CD14-positive monocyte (primary cell): ENCODE data around the gene ANKRD17. TPM values are rescaled to one million over a fixed set of nuclear protein-coding genes. Genes with fewer than 3 reads are reported as not detected.

Experiments used
- DNase-seq, 3 donors: peaks; one replicate each; pipeline ENCODE4 v3.0.0-alpha.2; 2011 to 2022
- H2AFZ ChIP-seq: 2 replicates; pipeline ENCODE4 v1.6.0; 2012; ENCODE audit warnings: mild to moderate bottlenecking, low read depth, low read length, inconsistent platforms; ENCODE audit not compliant: insufficient read depth, poor library complexity, severe bottlenecking
- H3K27ac ChIP-seq, 2 donors: 1 replicate in 1 of 2; 2 replicates in 1 of 2; pipeline ENCODE4 v1.5.1; 2012 to 2013; ENCODE audit warnings: low read length in 2 of 2, control low read depth in 1 of 2, inconsistent platforms in 1 of 2, low read depth in 1 of 2, mild to moderate bottlenecking in 1 of 2
- H3K27me3 ChIP-seq, 2 donors: one replicate each; pipeline versions ENCODE4 v1.6.0 to v1.6.1; 2011 to 2013; ENCODE audit warnings: low read length in 2 of 2; ENCODE audit not compliant: control insufficient read depth in 2 of 2, insufficient read depth in 2 of 2
- H3K36me3 ChIP-seq, 2 donors: replicated peaks in 1 of 2; 1 replicate in 1 of 2; 2 replicates in 1 of 2; pipeline versions ENCODE4 v1.5.1 to v1.6.1; 2012 to 2013; ENCODE audit warnings: low read length in 2 of 2, control low read depth in 1 of 2, inconsistent platforms in 1 of 2, mild to moderate bottlenecking in 1 of 2; ENCODE audit not compliant: insufficient read depth in 2 of 2, control insufficient read depth in 1 of 2
- H3K4me1 ChIP-seq, 2 donors: 1 replicate in 1 of 2; 2 replicates in 1 of 2; pipeline versions ENCODE4 v1.5.1 to v1.6.1; 2012 to 2013; ENCODE audit warnings: low read length in 2 of 2, control low read depth in 1 of 2, inconsistent platforms in 1 of 2, mild to moderate bottlenecking in 1 of 2, moderate library complexity in 1 of 2; ENCODE audit not compliant: insufficient read depth in 2 of 2, control insufficient read depth in 1 of 2
- H3K4me2 ChIP-seq: replicated peaks from 2 replicates; pipeline ENCODE3; 2012; ENCODE audit warnings: low read length, moderate library complexity, mild to moderate bottlenecking; ENCODE audit not compliant: poor library complexity, severe bottlenecking; ENCODE audit errors: extremely low read depth
- H3K4me3 ChIP-seq, 3 experiments: fragments of 200-600 bp in 1 of 3; sonication (generic) in 1 of 3; replicated peaks in 1 of 3; 1 replicate in 2 of 3; 2 replicates in 1 of 3; pipeline ENCODE4 v1.5.1; 2011 to 2013; ENCODE audit warnings: low read length in 3 of 3, mild to moderate bottlenecking in 3 of 3, control low read depth in 2 of 3, low read depth in 2 of 3, inconsistent platforms in 1 of 3, moderate library complexity in 1 of 3
- H3K79me2 ChIP-seq: 2 replicates; pipeline ENCODE4 v1.6.0; 2012; ENCODE audit warnings: mild to moderate bottlenecking, control low read depth, inconsistent platforms, low read length, moderate library complexity; ENCODE audit not compliant: insufficient read depth
- H3K9ac ChIP-seq: 2 replicates; pipeline ENCODE4 v1.6.0; 2017; ENCODE audit warnings: low read length, mild to moderate bottlenecking; ENCODE audit not compliant: insufficient read depth, poor library complexity, severe bottlenecking
- H3K9me3 ChIP-seq, 2 donors: replicated peaks in 1 of 2; 1 replicate in 1 of 2; 2 replicates in 1 of 2; pipeline versions ENCODE4 v1.5.1 to v1.6.1; 2012 to 2013; ENCODE audit warnings: low read length in 2 of 2, control low read depth in 1 of 2; ENCODE audit not compliant: control insufficient read depth in 1 of 2, insufficient read depth in 1 of 2
- H4K20me1 ChIP-seq: 2 replicates; pipeline ENCODE4 v1.6.0; 2012; ENCODE audit warnings: mild to moderate bottlenecking, low read length, control low read depth, moderate library complexity; ENCODE audit not compliant: insufficient read depth
- H3K27ac Mint-ChIP-seq, 7 donors: one replicate each; pipeline ENCODE4 v1.8.0; 2020; ENCODE audit warnings: mild to moderate bottlenecking in 7 of 7, mixed read lengths in 7 of 7, moderate library complexity in 6 of 7, inconsistent platforms in 2 of 7
- H3K27me3 Mint-ChIP-seq, 3 donors: one replicate each; pipeline ENCODE4 v1.8.0; 2021 to 2022; ENCODE audit warnings: low read depth in 3 of 3, mild to moderate bottlenecking in 3 of 3, mixed read lengths in 3 of 3, moderate library complexity in 3 of 3, inconsistent platforms in 1 of 3
- H3K36me3 Mint-ChIP-seq, 2 donors: one replicate each; pipeline ENCODE4 v1.8.0; 2020; ENCODE audit warnings: mixed read lengths in 2 of 2, inconsistent platforms in 1 of 2, mild to moderate bottlenecking in 1 of 2
- H3K4me1 Mint-ChIP-seq: one replicate; pipeline ENCODE4 v1.8.0; 2020; ENCODE audit warnings: mild to moderate bottlenecking, mixed read lengths
- H3K4me3 Mint-ChIP-seq, 2 donors: one replicate each; pipeline ENCODE4 v1.8.0; 2020; ENCODE audit warnings: mild to moderate bottlenecking in 2 of 2, mixed read lengths in 2 of 2, moderate library complexity in 1 of 2
- H3K9me3 Mint-ChIP-seq, 7 donors: one replicate each; pipeline ENCODE4 v1.8.0; 2020 to 2022; ENCODE audit warnings: mixed read lengths in 7 of 7, mild to moderate bottlenecking in 6 of 7, moderate library complexity in 6 of 7, inconsistent platforms in 2 of 7
- WGBS: methylation state at CpG from one replicate; pipeline ENCODE4 v1.1.5; 2013; ENCODE audit warnings: missing lambda C conversion rate; ENCODE audit not compliant: insufficient coverage; 5-methylcytosine and 5-hydroxymethylcytosine counted together
- intact Hi-C, 2 donors: fragments of 100-400 bp; cut with micrococcal nuclease; formaldehyde crosslinking; loops; one replicate each; pipeline versions ENCODE4 v1.15.0 to v1.15.1; 2023
- polyA minus RNA-seq: library from RNA; depleted of rRNA, polyadenylated mRNA; stranded (reverse); fragments of >200 nt; gene quantifications from 2 replicates; pipeline ENCODE4 v1.2.3, GENCODE V29; 2012
- polyA plus RNA-seq, 3 donors: library from polyadenylated mRNA; depleted of rRNA in 1 of 3; unstranded in 2 of 3; stranded (reverse) in 1 of 3; fragments of 300-500 nt in 2 of 3; fragments of >200 nt in 1 of 3; fragmentation: Illumina TruSeq in 2 of 3; gene quantifications; 1 replicate in 2 of 3; 2 replicates in 1 of 3; pipeline ENCODE4 v1.2.3, GENCODE V29; 2012 to 2021
- total RNA-seq, 12 experiments: library from RNA in 1 of 12; stranded (reverse) in 1 of 12; fragments of 120-200 nt in 1 of 12; gene quantifications; one replicate each; pipeline ENCODE4 v1.2.4 and lab custom pipeline; 2013 to 2026; ENCODE audit warnings: mixed read lengths in 6 of 12, inconsistent platforms in 1 of 12
- TF ChIP-seq, protein P1 (sequence below): fragments of 200-600 bp; IDR thresholded peaks from one replicate; pipeline ENCODE4 v1.8.0; 2022; ENCODE audit warnings: antibody characterized with exemption, mild to moderate bottlenecking

ANKRD17 gene, protein sequence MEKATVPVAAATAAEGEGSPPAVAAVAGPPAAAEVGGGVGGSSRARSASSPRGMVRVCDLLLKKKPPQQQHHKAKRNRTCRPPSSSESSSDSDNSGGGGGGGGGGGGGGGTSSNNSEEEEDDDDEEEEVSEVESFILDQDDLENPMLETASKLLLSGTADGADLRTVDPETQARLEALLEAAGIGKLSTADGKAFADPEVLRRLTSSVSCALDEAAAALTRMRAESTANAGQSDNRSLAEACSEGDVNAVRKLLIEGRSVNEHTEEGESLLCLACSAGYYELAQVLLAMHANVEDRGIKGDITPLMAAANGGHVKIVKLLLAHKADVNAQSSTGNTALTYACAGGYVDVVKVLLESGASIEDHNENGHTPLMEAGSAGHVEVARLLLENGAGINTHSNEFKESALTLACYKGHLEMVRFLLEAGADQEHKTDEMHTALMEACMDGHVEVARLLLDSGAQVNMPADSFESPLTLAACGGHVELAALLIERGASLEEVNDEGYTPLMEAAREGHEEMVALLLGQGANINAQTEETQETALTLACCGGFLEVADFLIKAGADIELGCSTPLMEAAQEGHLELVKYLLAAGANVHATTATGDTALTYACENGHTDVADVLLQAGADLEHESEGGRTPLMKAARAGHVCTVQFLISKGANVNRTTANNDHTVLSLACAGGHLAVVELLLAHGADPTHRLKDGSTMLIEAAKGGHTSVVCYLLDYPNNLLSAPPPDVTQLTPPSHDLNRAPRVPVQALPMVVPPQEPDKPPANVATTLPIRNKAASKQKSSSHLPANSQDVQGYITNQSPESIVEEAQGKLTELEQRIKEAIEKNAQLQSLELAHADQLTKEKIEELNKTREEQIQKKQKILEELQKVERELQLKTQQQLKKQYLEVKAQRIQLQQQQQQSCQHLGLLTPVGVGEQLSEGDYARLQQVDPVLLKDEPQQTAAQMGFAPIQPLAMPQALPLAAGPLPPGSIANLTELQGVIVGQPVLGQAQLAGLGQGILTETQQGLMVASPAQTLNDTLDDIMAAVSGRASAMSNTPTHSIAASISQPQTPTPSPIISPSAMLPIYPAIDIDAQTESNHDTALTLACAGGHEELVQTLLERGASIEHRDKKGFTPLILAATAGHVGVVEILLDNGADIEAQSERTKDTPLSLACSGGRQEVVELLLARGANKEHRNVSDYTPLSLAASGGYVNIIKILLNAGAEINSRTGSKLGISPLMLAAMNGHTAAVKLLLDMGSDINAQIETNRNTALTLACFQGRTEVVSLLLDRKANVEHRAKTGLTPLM (N-terminal part only)
- total RNA-seq (2013) = 25.6 TPM
- 10 to 100 TPM in 1 of 3 donors, 1 to 10 TPM in 2; 5.3 to 18.9 (median 9.0) TPM for polyA plus RNA-seq
- 25.4 and 35.1 TPM in 2 replicates for polyA minus RNA-seq
- 94.8 to 216 (median 126) reads per million in 11 experiments for total RNA-seq (lab: John Stamatoyannopoulos, UW)

DNA sequence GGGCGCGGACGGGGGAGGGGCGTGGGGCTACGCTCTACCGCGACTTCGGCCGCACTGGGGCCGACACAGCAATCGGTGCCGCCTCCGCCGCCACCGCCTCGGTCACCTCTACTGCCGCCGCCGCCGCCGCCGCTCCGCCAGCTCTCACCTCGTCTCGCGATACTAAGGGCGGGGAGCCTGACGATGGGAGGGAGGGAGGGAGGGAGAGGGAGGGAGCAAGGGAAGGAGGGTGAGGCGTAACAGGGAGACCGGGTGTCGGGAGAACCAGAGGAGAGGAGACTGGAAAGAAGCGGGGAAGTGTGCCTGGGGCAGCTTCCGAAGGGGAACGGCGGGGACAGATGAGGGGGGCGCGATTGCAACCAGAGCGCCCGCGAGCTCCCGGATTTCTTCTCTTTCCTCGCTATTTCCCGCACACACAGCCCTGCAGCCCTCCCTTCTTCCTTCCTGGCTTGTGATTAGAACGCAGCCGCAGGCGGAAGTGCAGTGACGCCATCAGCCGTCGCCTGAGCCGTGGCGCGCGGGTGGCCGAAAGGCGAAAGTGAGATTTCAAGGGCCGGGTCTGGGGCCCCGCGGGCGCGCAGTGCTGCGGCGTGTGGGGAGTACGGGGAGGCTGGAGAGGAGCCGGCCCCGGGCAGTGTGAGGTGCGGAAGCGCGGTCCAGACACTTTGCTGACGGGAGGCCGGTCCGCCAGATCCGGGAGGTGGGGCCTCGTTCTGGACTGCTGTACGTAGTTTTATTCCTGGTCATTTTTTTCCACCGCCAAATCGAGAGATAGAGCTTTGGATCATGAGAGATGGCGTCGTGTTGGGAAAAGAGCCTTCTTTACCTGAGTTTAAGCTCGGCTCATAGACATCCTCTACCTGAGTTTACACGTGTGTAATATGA lies at the start of gene ANKRD17:
TSS of gene ANKRD17 (minus strand) at position 113 of the 885 bp plus-strand sequence. CDS start 130 bp downstream, outside the sequence.
- H3K4me3 ChIP-seq = peak within 1 kb of the TSS; percentile 76 to 87 (median 79)
- H3K4me1 Mint-ChIP-seq = peaks cover 41% of the 10 kb centered on the region
- peak within 1 kb of the TSS; percentile 91 for H3K9ac ChIP-seq
- peaks cover 10 to 11% of the 10 kb centered on the region in 2 donors for H3K36me3 Mint-ChIP-seq
- H3K4me3 Mint-ChIP-seq = peak within 1 kb of the TSS; percentile 98 to 99
- peaks cover 36% of the 10 kb centered on the region for H4K20me1 ChIP-seq
- H3K27me3 Mint-ChIP-seq = no peaks in the 10 kb centered on the region
- intact Hi-C loops = loop anchor here (1.0 to 5.0 kb wide), 4 partner anchors 36 to 191 kb away; partner anchors contain the start of gene COX18 (in 1 of the 2)
- H3K27ac Mint-ChIP-seq = peak within 1 kb of the TSS; percentile 98 to 99 (median 99)
- H3K27me3 ChIP-seq = no peaks in the 10 kb centered on the region
- H3K4me2 ChIP-seq = peak within 1 kb of the TSS; percentile 94
- TF ChIP-seq, protein P1, sequence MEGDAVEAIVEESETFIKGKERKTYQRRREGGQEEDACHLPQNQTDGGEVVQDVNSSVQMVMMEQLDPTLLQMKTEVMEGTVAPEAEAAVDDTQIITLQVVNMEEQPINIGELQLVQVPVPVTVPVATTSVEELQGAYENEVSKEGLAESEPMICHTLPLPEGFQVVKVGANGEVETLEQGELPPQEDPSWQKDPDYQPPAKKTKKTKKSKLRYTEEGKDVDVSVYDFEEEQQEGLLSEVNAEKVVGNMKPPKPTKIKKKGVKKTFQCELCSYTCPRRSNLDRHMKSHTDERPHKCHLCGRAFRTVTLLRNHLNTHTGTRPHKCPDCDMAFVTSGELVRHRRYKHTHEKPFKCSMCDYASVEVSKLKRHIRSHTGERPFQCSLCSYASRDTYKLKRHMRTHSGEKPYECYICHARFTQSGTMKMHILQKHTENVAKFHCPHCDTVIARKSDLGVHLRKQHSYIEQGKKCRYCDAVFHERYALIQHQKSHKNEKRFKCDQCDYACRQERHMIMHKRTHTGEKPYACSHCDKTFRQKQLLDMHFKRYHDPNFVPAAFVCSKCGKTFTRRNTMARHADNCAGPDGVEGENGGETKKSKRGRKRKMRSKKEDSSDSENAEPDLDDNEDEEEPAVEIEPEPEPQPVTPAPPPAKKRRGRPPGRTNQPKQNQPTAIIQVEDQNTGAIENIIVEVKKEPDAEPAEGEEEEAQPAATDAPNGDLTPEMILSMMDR = peak; percentile 36
- H3K27ac ChIP-seq = peak within 1 kb of the TSS; percentile 96 to 98
- peak; percentile 91 to 96 (median 94) for DNase-seq
- H3K9me3 ChIP-seq = no peaks in the 10 kb centered on the region
- under 1% methylated on average over 67 of the region's 80 CpGs for WGBS
- no peaks in the 10 kb centered on the region for H3K9me3 Mint-ChIP-seq
- H3K4me1 ChIP-seq = peaks cover 20 to 30% of the 10 kb centered on the region in 2 donors
- H3K79me2 ChIP-seq = peaks cover 62% of the 10 kb centered on the region
- H2AFZ ChIP-seq = peak within 1 kb of the TSS; percentile 79
- H3K36me3 ChIP-seq = peaks cover 3 to 7% of the 10 kb centered on the region in 2 donors
